ENCODE measurements around the gene PROCA1. TPM values are rescaled to one million over a fixed set of nuclear protein-coding genes. Genes with fewer than 3 reads are reported as not detected.
"Not testable (repeated sequence)": the region's sequence is repeated elsewhere in the genome, so short reads cannot be mapped to it uniquely, and the experiment has no call there.

The PROCA1 gene
- total RNA-seq, 4 donors from 2014 or later: 1.7 to 3.5 (median 3.1) TPM; not detected in 1

GRCh38 chr17:28725660-28726225, 14.1 kb upstream of the PROCA1 start:
- peaks cover 0 to 34% (median 0%) of the 10 kb centered on the region in 3 donors for H3K36me3 ChIP-seq
- peak overlapping the region; percentile 71 to 87 (median 76) for H3K4me3 ChIP-seq
- TF ChIP-seq CTCF (IDR thresholded peaks at IDR 0.05) (peak in 1 of 6 experiments; percentile 4), POLR2A (IDR thresholded peaks at IDR 0.05) (peak in 1 of 2 donors; percentile 36)
- H3K4me1 ChIP-seq: peaks cover 9 to 42% (median 20%) of the 10 kb centered on the region in 4 donors
- H3K9me3 ChIP-seq: no peaks in the 10 kb centered on the region
- DNase-seq: peak in 1 of 3 donors; percentile 80
- peak overlapping the region; percentile 95 to 100 (median 98) for H3K27ac ChIP-seq
- H3K27me3 ChIP-seq: no peaks in the 10 kb centered on the region

- TF ChIP-seq POLR2A (IDR thresholded peaks at IDR 0.05) (no peak), CTCF (IDR thresholded peaks at IDR 0.05) (peak in 1 of 6 experiments; percentile 2)
- H3K4me1 ChIP-seq: peaks cover 9 to 47% (median 22%) of the 10 kb centered on the region in 4 donors
Measured at GRCh38 chr17:28725166-28725659, 13.5 kb upstream of the PROCA1 start.

GRCh38 chr17:28724500-28725165, 12.9 kb upstream of the PROCA1 start:
- H3K27me3 ChIP-seq: no peaks in the 10 kb centered on the region
- H3K4me3 ChIP-seq: no peak overlapping the region
- H3K36me3 ChIP-seq: peaks cover 0 to 34% (median 0%) of the 10 kb centered on the region in 3 donors
- H3K9me3 ChIP-seq: no peaks in the 10 kb centered on the region
- peaks cover 9 to 46% (median 22%) of the 10 kb centered on the region in 4 donors for H3K4me1 ChIP-seq
- TF ChIP-seq CTCF (IDR thresholded peaks at IDR 0.05): no peak
- TF ChIP-seq POLR2A (IDR thresholded peaks at IDR 0.05): no peak
- peak overlapping the region in 3 of 4 donors; percentile 95 to 100 (median 99) for H3K27ac ChIP-seq
- no peak for DNase-seq

More at GRCh38 chr17:28725166-28725659, 13.5 kb upstream of the PROCA1 start:
- H3K27ac ChIP-seq: peak overlapping the region; percentile 95 to 100 (median 98)
- no peaks in the 10 kb centered on the region for H3K9me3 ChIP-seq
- peaks cover 0 to 34% (median 0%) of the 10 kb centered on the region in 3 donors for H3K36me3 ChIP-seq
- H3K4me3 ChIP-seq: peak overlapping the region; percentile 71 to 87 (median 76)
- H3K27me3 ChIP-seq: no peaks in the 10 kb centered on the region
- DNase-seq: no peak

- not testable (repeated sequence) for H3K9me3 ChIP-seq, H3K27me3 ChIP-seq, H3K27ac ChIP-seq, H3K4me3 ChIP-seq, DNase-seq
- Histone ChIP-seq H3K36me3 (peaks cover 0 to 34% (median 0%) of the 10 kb centered on the region in 3 donors), H3K4me1 (peaks cover 9 to 43% (median 20%) of the 10 kb centered on the region in 4 donors)
Measured at GRCh38 chr17:28723836-28724499, 12.3 kb upstream of the PROCA1 start.

GRCh38 chr17:28723159-28723835, 11.6 kb upstream of the PROCA1 start:
- Histone ChIP-seq H3K4me1 (peaks cover 9 to 50% (median 21%) of the 10 kb centered on the region in 4 donors), H3K27ac (no peak overlapping the region), H3K27me3 (no peaks in the 10 kb centered on the region), H3K36me3 (peaks cover 0 to 34% (median 0%) of the 10 kb centered on the region in 3 donors), H3K9me3 (no peaks in the 10 kb centered on the region), H3K4me3 (no peak overlapping the region)
- TF ChIP-seq POLR2A (IDR thresholded peaks at IDR 0.05): no peak
- no peak for TF ChIP-seq CTCF (IDR thresholded peaks at IDR 0.05)
- no peak for DNase-seq
